Measurements from ENCODE around the gene STXBP6.
"Not testable (repeated sequence)": the region's sequence is repeated elsewhere in the genome, so short reads cannot be mapped to it uniquely, and the experiment has no call there.

Gene STXBP6

GRCh38 chr14:24839617-24840203 is 210.2 kb downstream of the STXBP6 start:
- in situ Hi-C loops (cut with MboI; ENCODE audit: low sequenced_read_pairs), result no loop called here

GRCh38 chr14:24838945-24839616 is 210.9 kb downstream of the STXBP6 start:
- in situ Hi-C loops (cut with MboI; ENCODE audit: low sequenced_read_pairs), result no loop called here

DNA sequence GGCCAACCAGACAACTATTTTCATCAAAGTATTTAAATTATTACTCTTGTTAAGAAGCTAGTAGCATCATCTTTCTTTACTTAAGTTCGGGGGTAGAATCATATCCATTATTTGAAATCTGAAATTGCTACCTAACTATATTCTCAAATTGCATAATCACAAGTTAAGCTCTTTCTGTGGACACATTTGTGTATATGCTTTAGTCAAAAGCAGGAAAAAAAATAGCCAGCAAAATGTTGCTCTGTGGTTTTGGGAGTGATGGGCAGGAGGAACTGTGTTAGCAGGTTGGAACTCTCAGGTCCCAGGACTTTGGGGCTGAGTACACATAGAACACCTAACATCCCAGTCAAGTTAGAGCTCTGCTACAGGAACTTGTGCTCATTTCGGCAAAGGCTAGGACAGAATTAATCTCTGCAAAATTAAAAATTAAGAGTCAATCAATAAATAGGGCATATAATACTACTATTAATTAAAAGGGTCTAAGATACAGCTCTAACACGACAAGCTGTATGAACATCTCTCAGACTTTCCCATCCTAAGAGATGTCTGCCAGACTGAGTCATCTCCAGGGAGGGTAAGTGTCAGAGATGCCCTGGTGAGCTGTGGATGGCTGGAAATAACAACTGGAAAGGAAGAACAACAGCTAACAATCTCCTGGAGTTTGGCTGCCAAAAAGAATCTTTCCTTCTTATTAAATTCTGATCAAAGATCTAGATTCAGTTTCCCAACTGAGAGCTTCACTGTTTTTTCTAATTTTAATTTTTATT is 212.5 kb downstream of the STXBP6 start:
- in situ Hi-C loops (cut with MboI; ENCODE audit: low sequenced_read_pairs), result no loop called here

GRCh38 chr14:24836324-24836723 is 213.6 kb downstream of the STXBP6 start:
- in situ Hi-C loops (cut with MboI; ENCODE audit: low sequenced_read_pairs), result not testable (repeated sequence)

GRCh38 chr14:24834956-24835355 is 215.0 kb downstream of the STXBP6 start:
- in situ Hi-C loops (cut with MboI; ENCODE audit: low sequenced_read_pairs), result no loop called here

DNA sequence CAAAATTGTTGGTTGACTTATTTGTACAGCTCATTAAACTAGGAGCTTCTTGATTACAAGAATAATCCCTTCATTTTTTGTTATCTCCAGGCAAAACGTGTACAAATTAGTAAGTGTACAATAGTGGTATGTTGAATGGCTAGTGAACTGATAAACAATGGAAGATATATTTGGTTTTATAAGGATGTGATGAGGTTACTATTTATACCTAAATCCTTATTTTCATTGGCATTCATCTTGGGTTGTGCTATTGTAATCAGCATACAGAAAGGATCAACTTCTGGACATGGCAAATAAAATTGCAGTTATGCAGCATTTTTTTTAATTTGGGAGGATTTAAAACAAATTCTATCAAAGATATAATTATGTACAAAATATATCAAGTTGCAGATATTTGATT is 216.6 kb downstream of the STXBP6 start:
- in situ Hi-C loops (cut with MboI; ENCODE audit: low sequenced_read_pairs), result no loop called here

DNA sequence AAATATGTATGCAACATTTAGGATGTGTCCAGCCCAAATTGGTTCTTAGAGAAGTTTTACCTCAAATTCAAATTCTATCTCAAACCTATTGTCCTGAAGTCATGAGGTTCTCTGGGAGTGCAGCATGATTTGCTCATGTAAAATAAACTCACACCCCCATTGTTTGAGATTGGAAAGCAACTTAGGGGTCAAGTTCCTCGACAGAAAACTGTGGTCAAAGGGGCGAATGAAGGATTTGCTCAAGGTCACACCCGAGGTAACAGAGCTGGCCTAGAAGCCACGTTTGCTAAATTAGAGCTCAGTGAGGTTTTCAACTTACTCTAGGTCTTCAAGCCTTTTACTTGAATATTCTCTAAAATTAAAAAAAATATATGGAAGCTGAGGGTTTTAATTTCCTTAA is 218.3 kb downstream of the STXBP6 start:
- in situ Hi-C loops (cut with MboI; ENCODE audit: low sequenced_read_pairs), result no loop called here

GRCh38 chr14:24829862-24830261 is 220.1 kb downstream of the STXBP6 start:
- in situ Hi-C loops (cut with MboI; ENCODE audit: low sequenced_read_pairs), result no loop called here

GRCh38 chr14:24828486-24828885 is 221.5 kb downstream of the STXBP6 start:
- in situ Hi-C loops (cut with MboI; ENCODE audit: low sequenced_read_pairs), result no loop called here

DNA sequence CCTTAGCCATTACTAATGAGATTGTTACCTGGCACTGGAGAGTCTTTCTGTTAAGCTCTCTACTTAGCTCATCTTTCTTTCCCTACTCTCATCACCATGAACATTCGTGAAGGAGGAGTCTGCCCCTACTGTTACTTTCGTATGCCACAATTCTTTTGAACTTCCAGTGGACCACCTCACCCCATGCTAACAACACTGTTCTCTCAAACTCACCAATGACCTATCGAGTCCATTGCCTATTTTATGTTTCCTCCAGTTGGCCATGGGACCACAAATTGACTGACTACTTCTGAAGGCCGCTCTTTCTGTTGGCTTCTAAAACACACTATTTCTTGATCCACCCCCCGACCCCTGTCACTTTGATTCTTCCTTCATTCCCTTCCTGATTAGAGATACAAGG is 223.6 kb downstream of the STXBP6 start:
- in situ Hi-C loops (cut with MboI; ENCODE audit: low sequenced_read_pairs), result no loop called here

DNA sequence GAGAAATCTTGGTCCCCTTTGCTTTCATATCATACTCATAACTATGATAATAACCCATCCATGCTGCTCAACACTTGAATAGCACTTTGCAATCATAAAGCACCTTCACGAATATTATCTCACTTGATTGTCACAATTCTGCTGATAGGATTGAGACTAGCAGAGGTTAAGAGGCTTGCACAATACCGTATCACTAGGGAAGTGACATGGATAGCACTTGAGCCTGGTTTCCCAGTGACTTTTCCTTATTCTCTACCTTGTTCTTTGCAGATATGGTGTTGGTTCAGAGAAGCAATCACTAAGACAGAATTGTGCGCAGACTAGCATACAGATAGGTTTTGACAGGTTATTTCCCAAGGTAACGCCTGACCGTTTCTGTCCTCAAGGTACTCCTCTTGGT is 229.3 kb downstream of the STXBP6 start:
- in situ Hi-C loops (cut with MboI; ENCODE audit: low sequenced_read_pairs), result no loop called here

GRCh38 chr14:24818823-24819341 is 231.1 kb downstream of the STXBP6 start:
- in situ Hi-C loops (cut with MboI; ENCODE audit: low sequenced_read_pairs), result no loop called here

DNA sequence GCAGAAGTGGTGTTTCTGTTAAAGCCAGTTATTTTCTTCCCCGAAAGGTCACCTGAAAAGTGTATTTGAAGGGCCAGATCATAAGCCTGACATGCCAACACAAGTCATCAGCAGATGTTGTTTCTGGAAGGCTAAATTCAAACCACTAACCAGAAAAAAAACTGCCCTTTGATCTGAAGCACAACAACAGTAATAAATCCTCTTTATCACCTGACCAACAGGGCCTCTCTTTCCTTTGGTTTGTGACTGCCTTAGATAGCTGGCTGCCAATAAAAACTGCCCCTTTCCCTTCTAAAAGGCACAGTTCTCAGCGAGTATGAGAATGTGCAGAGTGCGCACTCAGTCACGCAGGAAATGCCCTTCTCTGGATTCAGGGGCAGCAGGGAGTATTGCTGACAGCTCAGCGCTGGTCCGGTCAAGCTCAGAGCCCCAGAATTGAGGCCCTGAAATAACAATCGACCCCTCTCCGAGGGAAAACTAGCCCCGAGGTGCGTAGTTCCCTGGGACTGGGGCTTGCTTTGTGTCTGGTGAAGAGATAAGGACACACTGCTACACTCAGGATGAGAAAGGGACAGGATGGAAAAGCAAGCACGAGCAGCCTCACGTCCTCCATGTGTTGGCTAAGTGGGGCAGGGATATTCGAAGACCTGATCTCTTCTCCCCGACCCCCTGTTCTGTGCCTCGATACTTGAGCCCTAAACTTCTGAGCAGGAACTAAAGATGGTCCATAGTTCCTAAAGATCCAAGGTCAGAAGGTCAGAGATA is 231.7 kb downstream of the STXBP6 start:
- in situ Hi-C loops (cut with MboI; ENCODE audit: low sequenced_read_pairs), result no loop called here

- in situ Hi-C loops (cut with MboI; ENCODE audit: low sequenced_read_pairs), result no loop called here
These were observed 232.5 kb downstream of the STXBP6 start for GRCh38 chr14:24817212-24818057.

DNA sequence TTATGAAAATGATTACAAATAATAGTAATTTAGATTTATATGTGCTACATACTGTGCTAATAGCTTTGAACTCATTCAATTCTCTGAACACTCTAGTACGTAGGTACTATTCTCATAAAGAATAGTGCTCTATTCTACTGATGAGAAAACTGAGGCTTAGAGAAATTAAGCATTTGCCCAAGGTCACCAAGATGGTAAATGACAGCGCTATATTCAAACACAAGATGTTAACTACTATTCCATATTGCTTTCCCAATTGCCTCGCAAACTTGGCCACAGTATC is 233.1 kb downstream of the STXBP6 start:
- in situ Hi-C loops (cut with MboI; ENCODE audit: low sequenced_read_pairs), result no loop called here

GRCh38 chr14:24816011-24816928 is 233.7 kb downstream of the STXBP6 start:
- in situ Hi-C loops (cut with MboI; ENCODE audit: low sequenced_read_pairs), result no loop called here

GRCh38 chr14:24815543-24815942 is 234.4 kb downstream of the STXBP6 start:
- in situ Hi-C loops (cut with MboI; ENCODE audit: low sequenced_read_pairs), result no loop called here

- in situ Hi-C loops (cut with MboI; ENCODE audit: low sequenced_read_pairs), result no loop called here
These were observed 235.0 kb downstream of the STXBP6 start for GRCh38 chr14:24814944-24815343.

- in situ Hi-C loops (cut with MboI; ENCODE audit: low sequenced_read_pairs), result no loop called here
These were observed 235.6 kb downstream of the STXBP6 start for GRCh38 chr14:24814346-24814745.
